Activated CD8-positive, alpha-beta memory T cell treated with anti-CD3 and anti-CD28 coated beads, Interleukin-2, amount 50 U/mL, for 1 hour (primary cell): Measurements from ENCODE around the gene FLACC1.

Experiments used
- DNase-seq: peaks from one replicate; pipeline ENCODE4 v3.0.0-alpha.2; 2020; ENCODE audit errors: extremely low read depth

FLACC1 gene

DNA sequence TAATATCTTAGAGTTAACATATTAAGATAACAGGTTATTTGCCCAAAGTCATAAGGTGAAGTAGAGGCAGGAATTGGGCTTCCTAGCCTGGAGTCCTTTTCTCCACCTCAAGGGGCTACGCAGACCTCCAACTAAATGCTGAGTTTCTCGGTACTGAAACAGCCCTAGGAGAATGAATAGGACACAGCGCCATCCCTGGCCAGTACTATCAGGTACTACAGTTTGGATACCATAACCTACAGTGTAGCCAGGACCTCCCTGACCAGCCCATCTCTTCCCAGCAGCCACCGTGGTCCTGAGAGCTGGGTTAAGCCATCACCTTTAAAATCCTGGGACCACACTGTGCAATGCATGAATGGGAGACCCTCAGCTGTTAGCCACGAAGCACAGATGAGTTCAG is 81.2 kb downstream of the FLACC1 start:
- DNase-seq: no peak

DNA sequence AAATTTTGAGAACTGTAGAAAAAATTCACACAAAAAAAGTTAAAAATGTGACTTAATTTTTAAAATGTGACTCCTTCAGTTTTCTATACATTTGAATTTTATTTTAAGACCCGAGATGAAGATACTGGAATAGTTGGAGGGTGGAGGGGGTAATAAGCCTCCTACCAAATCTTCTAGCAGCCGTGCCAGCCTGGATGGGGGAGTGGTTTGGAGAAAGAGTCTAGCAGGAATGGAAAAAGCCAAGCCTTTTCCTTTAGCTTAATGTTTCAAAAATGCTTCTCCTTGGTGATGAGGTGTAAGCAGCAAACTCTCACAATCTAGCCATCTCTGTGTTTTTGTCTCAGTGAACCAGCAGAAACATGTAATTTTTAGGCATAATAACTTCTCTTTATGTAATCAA is 82.1 kb downstream of the FLACC1 start:
- no peak for DNase-seq

DNA sequence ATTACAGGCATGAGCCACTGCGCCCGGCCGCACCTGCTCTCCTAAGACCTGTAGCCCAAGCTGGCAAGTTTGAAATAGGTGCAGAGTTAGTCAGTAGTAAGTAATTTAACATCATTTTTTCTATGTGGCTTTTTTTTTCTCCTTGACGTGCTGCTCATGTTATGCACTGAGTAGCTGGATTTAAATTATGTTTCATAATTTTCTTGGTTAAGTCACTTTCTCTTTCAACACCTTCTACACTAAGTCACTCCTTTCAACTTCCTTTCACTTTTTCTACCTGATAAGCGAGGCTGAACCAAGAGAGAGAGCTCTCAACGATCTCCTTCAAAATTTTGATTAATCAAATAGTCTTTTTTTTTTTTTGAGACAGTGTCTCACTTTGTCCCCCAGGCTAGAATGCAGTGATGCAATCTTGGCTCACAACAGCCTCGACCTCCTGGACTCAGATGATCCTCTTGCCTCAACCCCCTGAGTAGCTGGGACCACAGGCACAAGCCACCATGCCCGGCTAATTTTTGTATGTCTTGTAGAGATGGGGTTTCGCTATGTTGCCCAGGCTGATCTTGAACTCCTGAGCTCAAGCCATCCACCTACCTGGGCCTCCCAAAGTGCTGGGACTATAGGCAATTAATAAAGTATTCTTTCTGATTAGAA is 83.7 kb downstream of the FLACC1 start:
- DNase-seq: no peak

DNA sequence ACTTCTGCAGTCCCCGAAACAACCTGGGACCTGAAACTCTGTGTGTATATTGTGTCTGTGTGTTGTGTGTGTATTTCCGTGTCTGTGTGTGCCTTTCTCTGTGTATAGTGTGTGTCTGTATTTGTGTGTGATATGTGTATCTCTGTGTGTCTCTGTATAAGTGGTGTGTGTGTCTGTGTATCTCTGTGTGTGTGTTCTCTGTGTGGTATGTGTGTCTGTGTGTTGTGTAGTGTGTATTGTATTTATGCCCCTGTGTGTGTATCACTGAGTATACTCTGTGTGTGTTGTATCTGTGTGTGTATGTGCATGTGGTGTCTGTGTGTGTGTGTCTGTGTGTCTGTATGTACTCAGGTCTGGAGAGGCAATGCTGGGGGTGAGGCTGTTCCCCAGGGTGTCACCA is 85.2 kb downstream of the FLACC1 start:
- no peak for DNase-seq

DNA sequence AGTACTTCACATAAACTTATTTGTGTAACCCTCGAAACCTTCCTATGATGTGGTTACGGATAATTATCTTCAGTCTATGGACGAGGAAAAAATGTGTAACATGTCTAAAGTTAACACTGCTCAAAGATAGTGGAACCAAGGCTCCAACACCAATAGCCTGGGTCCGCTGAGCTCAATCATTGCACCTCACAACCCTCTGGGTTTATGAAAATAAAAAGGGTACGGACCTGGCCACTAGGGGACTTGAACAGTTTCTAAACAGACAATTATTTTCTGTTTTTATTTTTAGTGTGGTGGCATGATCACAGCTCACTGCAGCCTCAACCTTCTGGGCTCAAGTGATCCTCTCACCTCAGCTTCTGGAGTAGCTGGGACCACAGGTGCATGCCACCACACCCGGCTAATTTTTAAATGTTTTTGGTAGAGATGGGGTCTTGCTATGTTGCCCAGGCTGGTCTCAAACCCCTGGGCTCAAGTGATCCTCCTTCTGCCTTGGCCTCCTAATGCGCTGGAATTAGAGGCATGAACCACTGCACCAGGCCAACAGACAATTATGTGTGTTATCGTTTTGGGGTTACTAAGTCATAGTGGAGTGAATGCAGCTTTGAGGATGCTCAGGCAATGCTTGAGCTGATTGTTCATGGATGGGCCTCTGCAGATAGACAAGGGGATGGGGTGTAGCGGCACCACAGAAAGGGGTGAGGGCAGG is 86.7 kb downstream of the FLACC1 start:
- DNase-seq: no peak

DNA sequence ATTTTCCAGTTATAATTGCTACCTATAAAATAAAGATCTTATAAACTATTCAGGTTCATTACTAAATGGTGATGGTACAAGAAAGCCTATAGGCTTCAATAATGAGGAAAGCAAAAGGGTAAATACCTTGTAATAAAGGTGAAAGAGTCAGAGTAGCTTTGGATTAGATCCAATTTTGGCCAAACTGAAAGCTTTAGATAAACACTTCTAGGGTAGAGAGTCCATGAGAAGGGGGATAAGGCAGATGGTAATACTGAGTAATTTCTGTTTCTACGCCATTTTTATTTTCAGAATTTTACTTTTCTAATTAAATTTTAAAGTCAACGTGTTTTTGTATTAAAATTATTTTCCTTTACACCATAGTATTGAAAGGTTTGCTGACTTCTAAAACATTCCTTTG is 87.4 kb downstream of the FLACC1 start:
- no peak for DNase-seq

DNA sequence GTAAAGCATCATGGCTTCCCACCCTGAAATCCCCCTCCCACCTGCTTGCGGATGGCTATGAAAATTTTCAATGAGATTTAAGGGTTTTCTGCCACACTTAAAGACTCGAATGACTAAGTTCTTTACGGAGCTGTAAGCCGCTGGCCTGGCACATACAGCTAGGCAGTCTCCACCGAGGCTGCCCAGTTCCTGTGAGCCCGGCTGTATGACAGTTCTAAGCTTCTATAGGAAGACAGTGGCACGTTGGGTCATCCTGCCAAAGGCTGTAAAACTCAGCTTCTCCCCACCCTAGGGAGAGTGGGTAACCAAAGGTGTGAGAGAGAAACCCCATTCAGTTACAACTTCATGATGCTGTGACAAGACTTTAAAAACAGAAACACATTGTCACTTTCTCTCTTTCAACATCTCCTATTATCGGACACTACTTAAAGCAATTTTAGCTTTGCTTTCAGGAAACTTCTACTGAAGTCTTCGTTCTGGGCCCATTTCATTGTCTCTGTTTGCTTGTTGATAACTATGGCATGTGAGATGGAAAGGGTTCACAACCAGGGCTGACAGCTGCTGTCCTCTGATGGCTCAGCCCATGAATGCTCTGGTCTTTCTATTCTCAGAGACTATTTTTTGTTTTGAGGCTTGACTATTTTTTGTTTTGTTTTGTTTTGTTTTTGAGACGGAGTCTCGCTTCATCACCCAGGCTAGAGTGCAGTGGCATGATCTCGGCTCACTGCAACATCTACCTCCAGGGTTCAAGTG is 89.7 kb downstream of the FLACC1 start:
- DNase-seq: no peak

DNA sequence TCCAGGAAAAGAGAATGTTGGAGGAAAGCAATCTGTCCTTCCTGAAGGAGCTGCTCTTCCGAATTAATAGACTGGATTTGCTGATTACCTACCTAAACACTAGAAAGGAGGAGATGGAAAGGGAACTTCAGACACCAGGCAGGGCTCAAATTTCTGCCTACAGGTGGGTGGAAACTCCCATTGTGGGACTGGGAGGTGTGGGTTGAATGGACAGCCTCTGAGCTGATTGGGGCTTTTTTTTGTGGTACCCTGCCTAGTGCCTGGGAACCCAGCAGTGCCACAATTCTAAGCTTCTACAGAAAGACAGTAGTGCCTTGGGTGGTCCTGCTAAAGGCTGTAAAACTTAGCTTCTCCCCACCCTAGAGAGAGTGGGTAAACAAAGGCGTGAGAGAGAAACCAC is 90.5 kb downstream of the FLACC1 start:
- DNase-seq: no peak

DNA sequence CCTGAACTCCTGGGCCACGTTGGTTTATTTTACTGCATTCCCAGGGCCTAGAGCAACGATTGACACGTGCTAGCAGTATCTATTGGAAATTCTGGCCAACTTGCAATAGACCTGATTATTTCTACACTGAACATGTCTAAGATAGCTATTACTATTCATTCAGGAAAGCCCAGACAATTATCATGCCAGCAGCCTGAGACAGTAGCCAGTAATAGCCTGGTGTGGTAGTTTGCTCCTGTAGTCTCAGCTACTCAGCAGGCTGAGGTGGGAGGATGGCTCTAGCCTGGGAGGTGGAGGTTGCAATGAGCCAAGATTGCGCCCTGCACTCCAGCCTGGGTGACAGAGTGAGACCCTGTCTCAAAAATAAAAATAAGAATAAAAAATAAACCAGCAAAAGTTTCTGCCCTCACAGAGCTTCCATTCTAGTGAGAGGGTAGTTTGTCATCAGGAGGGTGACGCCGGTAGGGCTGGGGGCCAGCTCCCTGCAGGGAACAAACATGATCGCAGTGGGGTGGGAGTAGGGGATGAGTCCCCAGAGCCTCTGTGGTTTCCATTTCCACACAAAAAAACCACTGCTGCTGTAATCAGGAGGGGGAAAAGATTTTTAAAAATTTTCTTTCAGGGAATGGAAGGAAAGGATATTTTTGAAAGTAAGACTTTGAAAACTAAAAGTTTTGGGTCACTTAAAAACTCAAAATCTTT is 92.5 kb downstream of the FLACC1 start:
- DNase-seq: no peak

DNA sequence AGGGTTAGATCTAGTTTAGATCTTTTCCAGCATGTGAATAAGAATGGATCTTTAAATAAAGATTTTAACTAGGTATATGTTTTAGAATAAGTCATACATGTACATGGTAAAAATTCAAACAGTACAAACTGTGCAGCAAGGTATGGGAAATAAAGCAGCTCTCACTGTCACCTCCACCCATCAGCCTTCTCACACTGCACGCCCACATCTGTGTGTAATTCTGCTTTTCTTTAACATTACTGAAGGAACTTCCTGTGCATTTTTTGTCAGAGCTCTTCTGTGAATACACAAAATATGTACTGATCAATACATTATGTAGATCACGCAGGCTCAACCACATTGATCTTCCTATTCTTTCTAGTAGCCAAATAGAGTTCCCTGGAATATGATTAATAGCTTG is 93.4 kb downstream of the FLACC1 start:
- no peak for DNase-seq

DNA sequence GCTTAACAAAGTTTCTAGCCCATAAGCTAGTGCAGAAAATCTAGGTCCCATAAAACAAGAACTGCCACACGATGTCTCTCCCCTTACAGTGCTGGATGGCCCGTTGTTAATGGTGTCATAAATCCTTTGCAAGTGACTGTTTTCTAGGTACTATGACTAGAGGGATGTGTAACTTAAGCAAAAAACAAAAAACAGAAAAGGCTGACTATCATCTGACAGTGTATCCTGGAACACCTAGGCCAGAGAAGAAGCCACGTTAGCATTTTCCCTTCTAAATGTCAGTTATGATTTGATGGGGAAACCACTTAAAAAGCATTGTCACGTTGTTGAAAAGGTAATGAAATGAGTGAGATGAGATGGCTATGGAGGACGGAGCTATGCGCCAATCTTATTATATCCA is 94.4 kb downstream of the FLACC1 start:
- DNase-seq: no peak

DNA sequence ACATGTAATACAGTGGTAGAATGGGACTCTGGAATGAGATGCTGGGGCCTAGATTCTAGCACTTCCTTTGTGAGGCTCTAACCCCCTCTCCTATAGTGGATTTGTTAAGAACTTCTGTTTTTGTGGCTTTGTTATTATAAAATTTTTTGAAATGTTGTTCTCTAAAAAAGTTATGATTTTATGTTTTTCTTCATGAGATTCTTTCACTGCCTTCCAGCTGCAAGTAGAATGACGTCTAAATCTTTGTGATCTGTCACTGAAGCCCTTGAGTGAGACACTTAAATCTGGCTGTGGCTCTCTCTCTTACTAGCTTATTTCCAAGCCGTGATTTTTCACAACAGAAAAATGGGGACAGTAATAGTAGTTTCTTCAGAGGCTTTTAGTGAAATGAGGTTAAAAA is 95.2 kb downstream of the FLACC1 start:
- DNase-seq: no peak

DNA sequence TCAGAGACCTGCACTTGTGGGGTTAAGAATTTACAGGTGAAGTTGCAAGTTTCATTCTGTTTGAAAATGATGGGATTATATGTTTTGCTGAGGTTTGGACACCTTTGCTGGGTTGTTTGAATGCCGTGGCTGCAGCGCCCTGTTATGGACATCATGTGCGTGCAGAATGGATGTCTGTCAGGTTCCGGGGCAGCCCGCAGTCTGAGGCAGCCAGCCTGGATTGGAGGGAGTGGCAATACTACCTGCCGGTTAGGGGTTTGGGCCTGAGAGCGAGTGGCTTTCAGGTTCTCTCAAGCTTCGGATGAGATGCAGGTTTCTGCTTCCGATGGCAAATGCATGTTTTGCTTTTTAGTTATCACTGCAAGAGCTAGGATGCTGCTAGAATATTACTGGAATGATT is 95.7 kb downstream of the FLACC1 start:
- no peak for DNase-seq

DNA sequence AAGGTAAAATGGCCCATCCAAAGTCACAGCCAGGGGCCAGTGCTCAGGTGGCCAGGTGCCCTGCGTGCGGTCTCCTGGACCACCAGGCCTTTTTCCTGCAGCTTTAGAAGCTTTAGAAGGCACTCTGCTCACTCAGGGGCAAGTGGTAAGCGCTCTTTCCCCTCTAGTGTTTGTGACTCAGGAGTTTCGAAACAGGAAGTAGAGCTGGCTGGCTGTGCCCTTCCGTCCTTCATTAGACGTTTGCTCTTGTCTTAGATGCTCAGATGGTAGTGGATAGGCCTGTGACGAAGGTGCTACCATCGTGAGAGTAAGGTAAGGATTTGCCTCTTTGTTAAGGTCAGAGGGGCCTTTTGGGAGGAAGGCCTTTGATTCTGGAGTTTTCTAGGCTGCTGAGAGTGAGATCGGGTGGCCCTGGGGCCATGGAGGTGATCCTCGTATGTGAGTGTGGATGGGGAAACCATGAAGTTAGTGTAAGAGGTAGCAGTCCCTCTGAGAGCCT is 96.8 kb downstream of the FLACC1 start, which contains the start of gene CASP8:
TSS of gene CASP8 (plus strand) at position 235 of the 499 bp plus-strand sequence. CDS start 5,951 bp downstream, outside the sequence.
- DNase-seq: peak; percentile 43

DNA sequence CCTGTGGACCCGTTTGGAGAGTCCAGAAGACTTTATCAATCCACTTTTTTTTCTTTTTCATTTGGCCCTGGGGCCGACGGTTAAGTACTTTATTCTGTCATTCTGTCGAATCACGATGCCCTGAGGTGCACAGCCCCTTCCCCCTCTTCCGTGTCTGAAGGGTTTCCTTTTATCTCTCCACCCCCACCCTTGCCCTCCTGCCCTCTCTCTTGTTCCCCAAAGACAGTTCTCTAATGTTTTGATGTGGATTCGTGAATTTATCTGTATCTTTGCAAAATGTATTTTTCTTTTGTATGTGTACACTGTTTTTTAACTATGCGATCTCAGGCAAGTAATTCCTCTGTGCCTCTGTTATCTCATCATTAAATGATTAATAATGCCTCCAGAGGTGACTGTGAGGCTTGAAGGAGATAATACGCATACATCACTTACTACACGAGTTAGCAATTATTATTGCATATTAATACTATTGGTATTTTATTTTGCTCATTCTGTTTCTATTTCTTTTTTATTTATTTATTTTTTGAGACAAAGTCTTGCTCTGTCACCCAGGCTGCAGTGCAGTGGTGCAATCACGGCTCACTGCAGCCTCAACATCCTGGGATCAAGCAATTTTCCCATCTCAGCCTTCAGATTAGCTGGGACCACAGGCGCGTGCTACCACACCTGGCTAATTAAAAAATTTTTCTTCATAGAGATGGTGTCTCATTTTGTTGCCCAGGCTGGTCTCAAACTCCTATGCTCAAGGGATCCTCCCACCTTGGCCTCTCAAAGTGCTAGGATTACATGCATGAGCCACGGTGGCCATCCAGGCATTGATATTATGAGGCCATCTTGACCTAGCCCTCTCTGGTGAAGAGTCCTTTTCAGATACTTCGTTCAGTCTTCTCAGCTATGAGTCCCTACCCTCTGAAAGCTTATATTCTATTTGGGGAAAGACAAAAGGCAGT is 98.2 kb downstream of the FLACC1 start:
- DNase-seq: no peak

DNA sequence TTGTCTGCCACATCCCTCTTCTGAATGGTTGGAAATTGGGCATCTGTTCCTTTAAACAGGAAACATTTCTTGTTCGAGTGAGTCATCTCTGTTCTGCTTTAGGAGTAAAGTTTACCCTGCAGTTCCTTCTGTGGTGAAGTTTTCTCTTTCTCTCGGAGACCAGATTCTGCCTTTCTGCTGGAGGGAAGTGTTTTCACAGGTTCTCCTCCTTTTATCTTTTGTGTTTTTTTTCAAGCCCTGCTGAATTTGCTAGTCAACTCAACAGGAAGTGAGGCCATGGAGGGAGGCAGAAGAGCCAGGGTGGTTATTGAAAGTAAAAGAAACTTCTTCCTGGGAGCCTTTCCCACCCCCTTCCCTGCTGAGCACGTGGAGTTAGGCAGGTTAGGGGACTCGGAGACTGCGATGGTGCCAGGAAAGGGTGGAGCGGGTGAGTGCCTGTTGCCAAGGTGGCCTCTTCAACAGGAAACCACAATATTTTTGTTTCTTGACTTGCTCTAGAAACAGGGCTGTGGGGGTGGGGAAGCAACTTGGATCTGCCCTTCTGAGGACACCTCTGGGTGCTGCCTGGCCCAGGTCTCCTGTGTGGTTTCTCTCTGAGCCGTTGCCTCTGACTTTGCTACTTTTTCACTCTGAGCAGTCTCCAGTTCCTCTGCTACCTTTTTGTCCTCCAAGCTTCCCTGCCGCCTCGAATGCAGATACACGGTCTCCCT is 99.0 kb downstream of the FLACC1 start:
- DNase-seq: peak; percentile 96

DNA sequence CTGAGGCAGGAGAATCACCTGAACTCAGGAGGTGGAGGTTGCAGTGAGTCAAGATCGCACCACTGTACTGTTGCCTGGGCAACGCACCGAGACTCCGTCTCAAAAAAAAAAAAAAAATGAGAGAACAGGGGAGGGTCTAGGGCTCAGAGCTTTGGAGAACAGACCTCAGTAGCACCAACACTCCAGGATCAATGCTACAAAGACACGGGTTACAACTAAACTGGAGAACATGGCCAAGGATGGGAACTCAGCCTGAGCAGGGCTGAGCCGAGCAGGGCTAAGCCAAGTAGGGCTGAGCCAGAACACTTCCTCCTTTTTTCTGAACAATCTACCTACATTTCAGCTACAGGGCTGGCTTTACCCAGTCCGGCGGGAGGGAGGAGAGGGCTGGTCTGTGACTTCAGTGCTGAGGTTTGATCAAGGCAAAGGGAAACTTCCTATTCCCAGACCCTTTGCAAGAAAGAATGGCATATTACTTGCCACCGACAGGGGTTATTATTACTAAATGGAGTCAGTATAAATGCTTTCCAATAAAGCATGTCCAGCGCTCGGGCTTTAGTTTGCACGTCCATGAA is 99.7 kb downstream of the FLACC1 start:
- no peak for DNase-seq

DNA sequence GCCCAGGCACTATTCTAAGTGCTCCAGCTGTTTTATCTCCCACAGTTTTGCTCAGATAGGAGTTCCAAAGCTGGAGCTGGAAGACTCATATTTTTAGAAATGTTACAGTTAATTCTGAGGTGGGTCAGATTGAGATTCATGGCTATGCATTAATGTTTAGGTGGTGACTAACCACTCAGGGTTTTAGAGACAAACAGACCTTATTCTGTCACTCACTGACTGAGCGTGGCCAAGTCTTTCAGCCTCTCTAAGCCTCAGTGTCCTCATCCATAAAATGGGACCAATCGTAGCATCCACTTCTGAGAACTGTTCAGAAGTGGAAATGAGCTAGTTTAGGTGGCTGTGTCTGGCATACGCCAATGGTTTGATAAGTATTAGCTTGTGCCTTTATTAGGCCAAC is 101.1 kb downstream of the FLACC1 start:
- DNase-seq: no peak

DNA sequence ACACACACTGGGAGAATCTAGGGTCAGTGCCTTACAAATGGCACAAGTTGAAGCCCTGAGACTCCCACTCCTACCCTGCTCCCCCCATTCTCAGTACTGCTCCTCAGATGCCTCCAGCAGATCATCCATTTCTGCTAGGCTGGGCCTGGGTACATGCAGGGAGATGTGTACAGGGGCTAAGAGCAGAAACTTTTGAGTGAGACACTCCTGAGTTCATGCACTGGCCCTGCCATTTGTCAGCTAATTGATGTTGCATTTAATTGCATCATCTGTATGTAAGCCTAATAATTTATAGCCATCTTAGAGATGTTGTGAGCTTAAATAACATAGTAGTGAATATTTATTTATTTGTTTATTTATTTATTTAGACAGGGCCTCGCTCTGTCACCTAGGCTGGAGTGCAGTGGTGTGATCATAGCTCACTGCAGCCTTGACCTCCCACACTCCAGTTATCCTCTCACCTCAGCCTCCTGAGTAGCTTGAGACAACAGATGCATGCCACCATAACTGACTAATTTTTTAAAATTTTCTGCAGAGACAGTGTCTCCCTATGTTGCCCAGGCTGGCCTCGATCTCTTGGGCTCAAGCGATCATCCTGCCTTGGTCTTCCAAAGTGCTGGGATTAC is 101.6 kb downstream of the FLACC1 start:
- DNase-seq: no peak
